Measurements from ENCODE around the gene VAC14.

DNA sequence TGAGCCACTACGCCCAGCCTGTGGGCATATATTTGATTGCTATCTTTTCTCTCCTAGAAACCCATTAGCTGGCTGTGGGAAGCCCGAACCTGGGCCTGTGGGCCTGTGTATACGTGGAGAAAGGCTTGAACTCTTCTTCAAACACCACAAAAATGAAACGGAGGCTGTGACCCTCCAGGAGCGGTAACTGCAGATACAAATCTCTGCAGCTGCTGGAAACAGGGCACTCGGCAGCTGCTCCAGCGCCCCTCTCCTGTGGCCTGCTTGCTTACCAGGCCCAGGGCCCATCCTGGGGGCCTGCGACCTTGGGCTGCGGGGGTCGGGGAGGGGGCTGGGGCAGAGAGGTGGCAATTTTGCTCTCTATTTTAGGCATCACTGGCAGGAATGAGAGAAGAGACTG, 87.1 kb downstream of the VAC14 start:
- TF ChIP-seq ELF1 (IDR thresholded peaks at IDR 0.05) (no peak), GABPA (IDR thresholded peaks at IDR 0.05; ENCODE audit: low read depth) (no peak), SMC3 (IDR thresholded peaks at IDR 0.05; ENCODE audit: low read depth, low read length) (no peak; the same call in 1 of the 2 replicates), NRF1 (IDR thresholded peaks at IDR 0.05; ENCODE audit: low read depth, low read length) (no peak), EZH2phosphoT487 (IDR thresholded peaks at IDR 0.05; ENCODE audit: borderline replicate concordance, low read depth) (no peak)
- TF ChIP-seq, protein P1, sequence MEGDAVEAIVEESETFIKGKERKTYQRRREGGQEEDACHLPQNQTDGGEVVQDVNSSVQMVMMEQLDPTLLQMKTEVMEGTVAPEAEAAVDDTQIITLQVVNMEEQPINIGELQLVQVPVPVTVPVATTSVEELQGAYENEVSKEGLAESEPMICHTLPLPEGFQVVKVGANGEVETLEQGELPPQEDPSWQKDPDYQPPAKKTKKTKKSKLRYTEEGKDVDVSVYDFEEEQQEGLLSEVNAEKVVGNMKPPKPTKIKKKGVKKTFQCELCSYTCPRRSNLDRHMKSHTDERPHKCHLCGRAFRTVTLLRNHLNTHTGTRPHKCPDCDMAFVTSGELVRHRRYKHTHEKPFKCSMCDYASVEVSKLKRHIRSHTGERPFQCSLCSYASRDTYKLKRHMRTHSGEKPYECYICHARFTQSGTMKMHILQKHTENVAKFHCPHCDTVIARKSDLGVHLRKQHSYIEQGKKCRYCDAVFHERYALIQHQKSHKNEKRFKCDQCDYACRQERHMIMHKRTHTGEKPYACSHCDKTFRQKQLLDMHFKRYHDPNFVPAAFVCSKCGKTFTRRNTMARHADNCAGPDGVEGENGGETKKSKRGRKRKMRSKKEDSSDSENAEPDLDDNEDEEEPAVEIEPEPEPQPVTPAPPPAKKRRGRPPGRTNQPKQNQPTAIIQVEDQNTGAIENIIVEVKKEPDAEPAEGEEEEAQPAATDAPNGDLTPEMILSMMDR (IDR thresholded peaks at IDR 0.05): no peak

All from SK-N-SH (cell line).